HFFc6 (cell line): ENCODE results near the gene TRAPPC13. TPM values are rescaled to one million over a fixed set of nuclear protein-coding genes. Genes with fewer than 3 reads are reported as not detected.
"Not testable (repeated sequence)": the region's sequence is repeated elsewhere in the genome, so short reads cannot be mapped to it uniquely, and the experiment has no call there.

Experiments
- DNase-seq: peaks from one replicate; pipeline ENCODE4 v3.0.0-alpha.2; 2018
- H3K27ac Mint-ChIP-seq: 2 replicates; pipeline ENCODE4 v1.8.0; 2020; ENCODE audit warnings: mild to moderate bottlenecking, mixed read lengths
- H3K27me3 Mint-ChIP-seq: 2 replicates; pipeline ENCODE4 v1.8.0; 2021; ENCODE audit warnings: mild to moderate bottlenecking, moderate library complexity, mixed read lengths; ENCODE audit not compliant: insufficient read depth
- H3K36me3 Mint-ChIP-seq: 2 replicates; pipeline ENCODE4 v1.8.0; 2021; ENCODE audit warnings: low read depth, mixed read lengths
- H3K4me1 Mint-ChIP-seq: 2 replicates; pipeline ENCODE4 v1.8.0; 2020; ENCODE audit warnings: low read depth, mixed read lengths
- H3K4me3 Mint-ChIP-seq: 2 replicates; pipeline ENCODE4 v1.8.0; 2020; ENCODE audit warnings: mild to moderate bottlenecking, moderate library complexity, mixed read lengths
- H3K9me3 Mint-ChIP-seq: 2 replicates; pipeline ENCODE4 v1.8.0; 2020; ENCODE audit warnings: mild to moderate bottlenecking, mixed read lengths
- total RNA-seq, 6 experiments: library from RNA; stranded (reverse); fragmentation: NEBNext Ultra II Directional; extraction: Animal tissue kit (Norgen Biotek cat#: 25700); gene quantifications; 2 replicates in 1 of 6; 3 replicates in 5 of 6; pipeline ENCODE4 v1.2.3, GENCODE V29; 2021
- TF ChIP-seq, protein P1 (sequence below): fragments of 200-600 bp; sonication (generic); IDR thresholded peaks from 2 replicates; pipeline ENCODE4 v1.5.0; 2021; ENCODE audit warnings: antibody characterized with exemption, mild to moderate bottlenecking

The TRAPPC13 gene
- total RNA-seq, 6 experiments from 2014 or later: 15.3 to 20.8 (median 19.4) TPM

- no peak overlapping the region for H3K4me3 Mint-ChIP-seq
- H3K27me3 Mint-ChIP-seq: no peaks in the 10 kb centered on the region
- no peak for DNase-seq
- H3K36me3 Mint-ChIP-seq: peaks cover 32% of the 10 kb centered on the region
- H3K27ac Mint-ChIP-seq: no peak overlapping the region
- no peaks in the 10 kb centered on the region for H3K9me3 Mint-ChIP-seq
- TF ChIP-seq, protein P1, sequence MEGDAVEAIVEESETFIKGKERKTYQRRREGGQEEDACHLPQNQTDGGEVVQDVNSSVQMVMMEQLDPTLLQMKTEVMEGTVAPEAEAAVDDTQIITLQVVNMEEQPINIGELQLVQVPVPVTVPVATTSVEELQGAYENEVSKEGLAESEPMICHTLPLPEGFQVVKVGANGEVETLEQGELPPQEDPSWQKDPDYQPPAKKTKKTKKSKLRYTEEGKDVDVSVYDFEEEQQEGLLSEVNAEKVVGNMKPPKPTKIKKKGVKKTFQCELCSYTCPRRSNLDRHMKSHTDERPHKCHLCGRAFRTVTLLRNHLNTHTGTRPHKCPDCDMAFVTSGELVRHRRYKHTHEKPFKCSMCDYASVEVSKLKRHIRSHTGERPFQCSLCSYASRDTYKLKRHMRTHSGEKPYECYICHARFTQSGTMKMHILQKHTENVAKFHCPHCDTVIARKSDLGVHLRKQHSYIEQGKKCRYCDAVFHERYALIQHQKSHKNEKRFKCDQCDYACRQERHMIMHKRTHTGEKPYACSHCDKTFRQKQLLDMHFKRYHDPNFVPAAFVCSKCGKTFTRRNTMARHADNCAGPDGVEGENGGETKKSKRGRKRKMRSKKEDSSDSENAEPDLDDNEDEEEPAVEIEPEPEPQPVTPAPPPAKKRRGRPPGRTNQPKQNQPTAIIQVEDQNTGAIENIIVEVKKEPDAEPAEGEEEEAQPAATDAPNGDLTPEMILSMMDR: no peak
- peaks cover 7% of the 10 kb centered on the region for H3K4me1 Mint-ChIP-seq
These were observed 12.4 kb upstream of the TRAPPC13 start for GRCh38 chr5:65612298-65612907.

DNA sequence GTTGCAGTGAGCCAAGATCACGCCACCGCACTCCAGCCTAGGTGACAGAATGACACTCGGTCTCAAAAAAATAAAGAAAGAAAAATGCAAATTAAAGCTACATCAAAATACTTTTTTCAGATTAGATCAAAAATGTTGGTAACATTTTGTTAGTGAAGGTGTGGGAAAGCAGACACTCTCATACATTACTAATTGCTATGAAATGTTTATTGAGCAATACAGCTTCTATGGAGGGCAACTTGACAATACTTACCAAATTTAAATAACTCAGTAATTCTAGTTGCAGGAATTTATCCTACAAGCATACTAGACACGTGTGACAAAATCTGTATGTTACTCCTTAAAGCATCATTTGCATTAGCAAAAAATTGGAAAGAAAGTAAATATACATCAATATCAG is 4.8 kb upstream of the TRAPPC13 start:
- TF ChIP-seq, protein P1: no peak

GRCh38 chr5:65621961-65622360 is 2.9 kb upstream of the TRAPPC13 start:
- not testable (repeated sequence) for DNase-seq, H3K27ac Mint-ChIP-seq, H3K27me3 Mint-ChIP-seq, H3K9me3 Mint-ChIP-seq
- Mint-ChIP-seq H3K4me3 (peak overlapping the region; percentile 100), H3K4me1 (peaks cover 36% of the 10 kb centered on the region), H3K36me3 (peaks cover 15% of the 10 kb centered on the region)

More for the DNA sequence above, 4.8 kb upstream of the TRAPPC13 start:
- H3K9me3 Mint-ChIP-seq: no peaks in the 10 kb centered on the region
- H3K27ac Mint-ChIP-seq: no peak overlapping the region
- DNase-seq: no peak
- H3K4me3 Mint-ChIP-seq: no peak overlapping the region
- peaks cover 29% of the 10 kb centered on the region for H3K4me1 Mint-ChIP-seq
- H3K27me3 Mint-ChIP-seq: no peaks in the 10 kb centered on the region
- H3K36me3 Mint-ChIP-seq: peaks cover 5% of the 10 kb centered on the region; the same call in 1 of the 2 replicates

GRCh38 chr5:65623482-65623881 is 1.3 kb upstream of the TRAPPC13 start:
- TF ChIP-seq, protein P1: no peak
- H3K4me1 Mint-ChIP-seq: peaks cover 36% of the 10 kb centered on the region
- peaks cover 10% of the 10 kb centered on the region for H3K36me3 Mint-ChIP-seq
- no peaks in the 10 kb centered on the region for H3K9me3 Mint-ChIP-seq
- H3K27ac Mint-ChIP-seq: peak overlapping the region; percentile 96
- H3K27me3 Mint-ChIP-seq: no peaks in the 10 kb centered on the region
- peak overlapping the region; percentile 100 for H3K4me3 Mint-ChIP-seq
- DNase-seq: no peak

DNA sequence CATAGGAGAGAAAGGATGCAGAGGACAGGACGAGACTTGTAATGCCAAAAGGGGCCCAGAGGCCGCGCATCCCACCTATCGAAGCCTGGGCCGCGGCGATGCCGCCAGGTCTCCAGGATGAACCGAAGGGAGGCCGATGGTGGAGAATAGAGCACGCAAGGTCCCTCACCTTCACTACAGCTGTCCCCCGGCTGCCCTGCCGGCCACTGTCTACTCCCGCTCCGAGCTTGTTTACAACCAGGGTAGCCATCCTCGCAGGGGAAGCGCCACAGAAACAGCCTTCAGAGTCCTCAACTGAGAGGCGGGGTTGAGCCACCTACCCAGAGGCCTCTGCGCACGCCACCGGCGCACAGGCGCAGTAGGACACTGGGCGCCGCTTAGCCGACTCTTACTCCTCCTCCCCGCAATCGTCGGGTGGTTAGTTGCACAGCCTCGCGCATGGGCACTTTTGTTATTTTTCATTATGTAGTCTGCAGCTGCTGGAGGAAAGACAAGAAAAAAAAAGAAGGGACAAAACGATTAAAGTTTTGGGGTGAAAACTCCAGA is 729 bp upstream of the TRAPPC13 start, which contains the start of gene TRIM23:
Gene TRIM23, minus strand, starts transcription at position 309 of the 546 bp plus-strand sequence. Its CDS starts 59 bp downstream, at position 250.
- no peaks in the 10 kb centered on the region for H3K27me3 Mint-ChIP-seq

DNA sequence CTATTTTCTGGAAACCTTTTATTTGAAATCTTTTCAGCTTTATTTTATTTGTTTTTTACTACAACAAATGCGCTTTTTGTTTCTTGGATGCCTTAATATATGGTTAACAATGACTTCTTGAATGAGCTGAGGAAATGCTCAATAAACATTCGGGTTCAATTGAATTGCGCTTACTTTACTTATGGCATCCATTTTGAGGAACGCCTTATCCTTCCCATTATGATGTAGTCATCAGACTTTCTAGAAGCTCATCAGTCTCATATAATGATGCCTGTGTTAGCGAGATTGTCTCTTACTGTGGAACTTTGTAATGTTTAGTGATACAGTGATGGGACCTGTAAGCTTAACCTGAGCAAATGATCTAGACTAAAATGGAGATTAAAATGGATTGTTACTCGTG is 916 bp downstream of the TRAPPC13 start:
- Mint-ChIP-seq H3K36me3 (peaks cover 16% of the 10 kb centered on the region), H3K9me3 (no peaks in the 10 kb centered on the region), H3K27ac (peak overlapping the region; percentile 64), H3K27me3 (no peaks in the 10 kb centered on the region), H3K4me3 (peak overlapping the region; percentile 100), H3K4me1 (peaks cover 33% of the 10 kb centered on the region)
- DNase-seq: no peak
- TF ChIP-seq, protein P1: no peak

More for the DNA sequence above, 729 bp upstream of the TRAPPC13 start, which contains the start of gene TRIM23:
- Mint-ChIP-seq H3K4me1 (peaks cover 32% of the 10 kb centered on the region), H3K9me3 (no peaks in the 10 kb centered on the region), H3K36me3 (peaks cover 10% of the 10 kb centered on the region), H3K27ac (peak within 1 kb of the TSS; percentile 96), H3K4me3 (peak within 1 kb of the TSS; percentile 100)
- peak; percentile 91 for DNase-seq
- TF ChIP-seq, protein P1: peak; percentile 16; the same call in 1 of the 2 replicates
